Mucosa of stomach (tissue), 1 donor: ENCODE measurements around the gene TBC1D14.
"Not testable (repeated sequence)": the region's sequence is repeated elsewhere in the genome, so short reads cannot be mapped to it uniquely, and the experiment has no call there.

Experiments used
- H3K27me3 ChIP-seq: one replicate; pipeline ENCODE4 v1.7.0; 2013; ENCODE audit warnings: mild to moderate bottlenecking, low read length; ENCODE audit not compliant: control insufficient read depth, insufficient read depth
- H3K36me3 ChIP-seq: one replicate; pipeline ENCODE4 v1.7.0; 2013; ENCODE audit warnings: low read length; ENCODE audit not compliant: control insufficient read depth, insufficient read depth
- H3K4me1 ChIP-seq: one replicate; pipeline ENCODE4 v1.7.0; 2013; ENCODE audit warnings: mild to moderate bottlenecking, low read length; ENCODE audit not compliant: control insufficient read depth, insufficient read depth
- H3K4me3 ChIP-seq: one replicate; pipeline ENCODE4 v1.7.0; 2013; ENCODE audit warnings: low read length
- H3K9ac ChIP-seq: one replicate; pipeline ENCODE4 v1.7.0; 2013; ENCODE audit warnings: mild to moderate bottlenecking, low read length, moderate library complexity
- H3K9me3 ChIP-seq: one replicate; pipeline ENCODE4 v1.7.0; 2013; ENCODE audit warnings: mild to moderate bottlenecking, low read length, moderate library complexity; ENCODE audit not compliant: control insufficient read depth
- donor health status: Pancreatic carcinoma.

TBC1D14 gene

GRCh38 chr4:6964858-6965257 is 55.2 kb downstream of the TBC1D14 start:
- Histone ChIP-seq H3K4me1 (peaks cover 17% of the 10 kb centered on the region), H3K36me3 (no peaks in the 10 kb centered on the region), H3K4me3 (no peak overlapping the region), H3K9ac (no peak overlapping the region), H3K27me3 (no peaks in the 10 kb centered on the region), H3K9me3 (no peaks in the 10 kb centered on the region)

GRCh38 chr4:6965329-6965728 is 55.7 kb downstream of the TBC1D14 start:
- H3K4me1 ChIP-seq, result peaks cover 17% of the 10 kb centered on the region
- H3K27me3 ChIP-seq, result no peaks in the 10 kb centered on the region
- H3K36me3 ChIP-seq, result no peaks in the 10 kb centered on the region
- H3K9me3 ChIP-seq, result no peaks in the 10 kb centered on the region
- H3K4me3 ChIP-seq, result no peak overlapping the region
- H3K9ac ChIP-seq, result no peak overlapping the region

- Histone ChIP-seq H3K4me1 (peaks cover 5% of the 10 kb centered on the region), H3K9ac (no peak overlapping the region), H3K9me3 (no peaks in the 10 kb centered on the region), H3K4me3 (no peak overlapping the region), H3K36me3 (no peaks in the 10 kb centered on the region), H3K27me3 (no peaks in the 10 kb centered on the region)
Observed at GRCh38 chr4:6967846-6968340, 58.3 kb downstream of the TBC1D14 start.

- no peaks in the 10 kb centered on the region for H3K36me3 ChIP-seq
- H3K4me3 ChIP-seq, result no peak overlapping the region
- H3K9ac ChIP-seq, result no peak overlapping the region
- no peaks in the 10 kb centered on the region for H3K27me3 ChIP-seq
- H3K9me3 ChIP-seq, result no peaks in the 10 kb centered on the region
- no peaks in the 10 kb centered on the region for H3K4me1 ChIP-seq
Observed at GRCh38 chr4:6968496-6968895, 58.9 kb downstream of the TBC1D14 start.

- Histone ChIP-seq H3K36me3 (no peaks in the 10 kb centered on the region), H3K4me3 (no peak overlapping the region), H3K9ac (no peak overlapping the region), H3K27me3 (no peaks in the 10 kb centered on the region), H3K9me3 (no peaks in the 10 kb centered on the region), H3K4me1 (peaks cover 5% of the 10 kb centered on the region)
Observed at GRCh38 chr4:6969826-6970800, 60.5 kb downstream of the TBC1D14 start.

GRCh38 chr4:6971536-6972374 is 62.1 kb downstream of the TBC1D14 start:
- Histone ChIP-seq H3K27me3 (no peaks in the 10 kb centered on the region), H3K36me3 (no peaks in the 10 kb centered on the region), H3K4me3 (no peak overlapping the region), H3K9ac (no peak overlapping the region), H3K4me1 (peaks cover 5% of the 10 kb centered on the region), H3K9me3 (no peaks in the 10 kb centered on the region)

GRCh38 chr4:6972375-6972650 is 62.7 kb downstream of the TBC1D14 start:
- H3K36me3 ChIP-seq, result no peaks in the 10 kb centered on the region

GRCh38 chr4:6972911-6973310 is 63.3 kb downstream of the TBC1D14 start:
- Histone ChIP-seq H3K36me3 (no peaks in the 10 kb centered on the region), H3K4me3 (no peak overlapping the region), H3K9ac (no peak overlapping the region), H3K27me3 (no peaks in the 10 kb centered on the region), H3K9me3 (no peaks in the 10 kb centered on the region), H3K4me1 (peaks cover 5% of the 10 kb centered on the region)

More at GRCh38 chr4:6972375-6972650, 62.7 kb downstream of the TBC1D14 start:
- Histone ChIP-seq H3K4me1 (peaks cover 5% of the 10 kb centered on the region), H3K9ac (no peak overlapping the region), H3K9me3 (no peaks in the 10 kb centered on the region), H3K27me3 (no peaks in the 10 kb centered on the region), H3K4me3 (no peak overlapping the region)

GRCh38 chr4:6974138-6974848 is 64.7 kb downstream of the TBC1D14 start:
- no peak overlapping the region for H3K4me3 ChIP-seq
- no peaks in the 10 kb centered on the region for H3K9me3 ChIP-seq
- no peaks in the 10 kb centered on the region for H3K27me3 ChIP-seq
- H3K36me3 ChIP-seq, result no peaks in the 10 kb centered on the region
- H3K4me1 ChIP-seq, result peaks cover 5% of the 10 kb centered on the region
- no peak overlapping the region for H3K9ac ChIP-seq

- H3K27me3 ChIP-seq, H3K9me3 ChIP-seq, H3K4me3 ChIP-seq, H3K4me1 ChIP-seq, H3K9ac ChIP-seq, H3K36me3 ChIP-seq: not testable (repeated sequence)
Observed at GRCh38 chr4:6977846-6978245, 68.2 kb downstream of the TBC1D14 start.

GRCh38 chr4:6983544-6984142 is 74.0 kb downstream of the TBC1D14 start:
- no peaks in the 10 kb centered on the region for H3K9me3 ChIP-seq
- no peak overlapping the region for H3K9ac ChIP-seq
- peaks cover 18% of the 10 kb centered on the region for H3K4me1 ChIP-seq
- no peaks in the 10 kb centered on the region for H3K27me3 ChIP-seq
- no peaks in the 10 kb centered on the region for H3K36me3 ChIP-seq
- no peak overlapping the region for H3K4me3 ChIP-seq
